G401 (cell line): Measurements from ENCODE around the gene LASP1. TPM values are rescaled to one million over a fixed set of nuclear protein-coding genes. Genes with fewer than 3 reads are reported as not detected.

Source experiments
- DNase-seq: peaks from one replicate; pipeline ENCODE4 v3.0.0-alpha.2; 2015; ENCODE audit warnings: low spot score
- in situ Hi-C: cut with HindIII; loops from 2 replicates; pipeline ENCODE4 v1.10.0; 2016; ENCODE audit warnings: low sequenced_read_pairs, mixed read lengths
- total RNA-seq: library from RNA; depleted of rRNA; stranded (reverse); fragments of >200 nt; shearing (Covaris generic); gene quantifications from 2 replicates; pipeline ENCODE4 v1.2.3, GENCODE V29; 2014

LASP1 gene
- total RNA-seq, 1 experiment from 2014 or later, result 136 TPM

GRCh38 chr17:38883592-38884526 is 14.0 kb downstream of the LASP1 start:
- no peak for DNase-seq
- in situ Hi-C loops, result no loop called here

DNA sequence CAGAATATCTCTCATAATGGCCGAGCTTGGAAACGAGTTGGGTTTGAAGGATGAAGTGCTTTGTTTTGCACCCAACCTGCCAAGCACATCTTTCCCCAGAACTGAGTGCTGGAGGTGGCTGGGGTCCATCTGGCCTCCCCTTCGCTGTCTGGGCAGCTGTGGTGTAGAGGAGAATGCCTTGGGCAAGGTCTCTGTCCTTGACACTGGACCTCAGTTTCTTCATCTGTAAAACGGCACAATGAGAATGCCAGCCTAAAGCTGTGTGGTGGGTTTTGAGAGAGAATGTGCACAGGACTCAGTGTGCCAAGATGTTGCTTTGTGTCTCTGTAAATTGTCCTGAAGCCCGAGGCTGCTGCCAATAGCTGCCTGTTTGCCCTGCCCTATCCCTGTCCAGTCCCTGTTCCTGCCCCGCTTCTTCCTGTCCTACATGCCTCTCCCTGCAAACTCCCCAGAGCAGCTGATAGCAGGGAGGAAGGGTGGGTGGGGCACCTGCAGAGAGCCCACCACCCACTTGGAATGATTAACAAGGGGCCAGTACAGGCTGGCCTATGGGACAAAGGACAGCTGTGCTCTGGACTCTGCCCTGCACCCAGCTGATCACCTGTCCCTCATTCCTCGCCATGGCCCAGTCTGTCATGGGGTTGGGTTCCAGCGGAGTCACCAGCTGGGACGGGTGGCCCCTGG is 15.3 kb downstream of the LASP1 start:
- in situ Hi-C loops, result no loop called here
- DNase-seq, result no peak

GRCh38 chr17:38885728-38886642 is 16.1 kb downstream of the LASP1 start:
- DNase-seq, result peak; percentile 58
- in situ Hi-C loops, result no loop called here

DNA sequence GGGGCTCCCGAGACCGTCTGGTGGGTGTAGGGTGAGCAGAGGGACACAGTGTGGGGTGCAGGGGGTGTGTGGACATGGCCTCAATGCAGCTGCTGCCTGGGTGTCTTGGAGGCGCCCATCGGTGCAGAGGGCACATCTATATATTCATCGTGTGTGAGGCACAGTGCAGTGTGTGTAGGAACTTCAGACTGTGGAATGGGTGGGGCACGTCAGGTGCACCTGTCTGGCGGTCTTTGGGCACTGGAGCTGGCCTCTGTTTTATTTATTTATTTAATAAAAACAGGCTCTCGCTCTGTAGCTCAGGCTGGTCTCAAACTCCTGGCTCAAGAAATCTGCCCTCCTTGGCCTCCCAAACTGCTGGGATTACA is 16.8 kb downstream of the LASP1 start:
- no peak for DNase-seq
- in situ Hi-C loops, result no loop called here

DNA sequence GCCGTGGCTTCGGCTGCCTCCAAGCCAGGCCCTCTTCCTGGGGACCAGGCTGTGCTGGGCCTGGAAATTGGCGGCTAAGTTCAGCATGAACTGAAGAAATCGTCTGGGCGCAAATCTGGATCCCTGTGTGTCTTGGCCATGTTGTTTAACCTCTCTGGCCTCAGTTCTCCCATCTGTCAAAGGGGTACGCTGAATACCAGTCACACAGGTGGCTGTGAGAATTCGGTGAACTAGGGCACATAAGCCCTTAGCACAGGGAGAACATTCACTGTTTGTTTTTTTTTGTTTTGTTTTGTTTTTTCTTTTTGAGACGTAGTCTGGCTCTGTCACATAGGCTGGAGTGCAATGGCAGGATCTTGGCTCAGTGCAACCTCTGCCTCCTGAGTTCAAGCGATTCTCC is 19.0 kb downstream of the LASP1 start:
- DNase-seq, result no peak
- in situ Hi-C loops, result no loop called here

GRCh38 chr17:38889745-38890409 is 20.0 kb downstream of the LASP1 start:
- DNase-seq, result no peak

DNA sequence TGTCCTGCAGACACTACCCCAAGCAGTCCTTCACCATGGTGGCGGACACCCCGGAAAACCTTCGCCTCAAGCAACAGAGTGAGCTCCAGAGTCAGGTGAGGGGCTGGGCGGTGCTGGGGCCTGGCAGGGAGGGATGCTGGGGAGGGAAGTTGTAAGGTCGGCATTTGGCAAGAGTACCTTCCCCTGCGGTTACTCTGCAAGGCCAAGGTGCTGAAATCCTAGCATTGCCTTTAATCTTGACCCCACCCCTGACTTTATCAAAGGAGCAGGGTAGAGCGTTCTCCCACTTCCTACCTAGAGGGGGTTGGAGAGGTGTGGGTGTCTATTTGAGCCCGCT is 20.5 kb downstream of the LASP1 start:
- in situ Hi-C loops, result loop anchor here (10.0 kb wide), 1 partner anchor 66 kb away; the partner anchor contains the start of gene CWC25
- no peak for DNase-seq

More at GRCh38 chr17:38889745-38890409, 20.0 kb downstream of the LASP1 start:
- in situ Hi-C loops, result loop anchor here (10.0 kb wide), 1 partner anchor 65 kb away; the partner anchor contains the start of gene CWC25

GRCh38 chr17:38891441-38891840 is 21.6 kb downstream of the LASP1 start:
- in situ Hi-C loops, result loop anchor here (10.0 kb wide), 1 partner anchor 67 kb away; the partner anchor contains the start of gene CWC25
- no peak for DNase-seq

- in situ Hi-C loops, result loop anchor here (10.0 kb wide), 1 partner anchor 67 kb away; the partner anchor contains the start of gene CWC25
- DNase-seq, result no peak
These were observed 22.2 kb downstream of the LASP1 start for GRCh38 chr17:38892083-38892482.

DNA sequence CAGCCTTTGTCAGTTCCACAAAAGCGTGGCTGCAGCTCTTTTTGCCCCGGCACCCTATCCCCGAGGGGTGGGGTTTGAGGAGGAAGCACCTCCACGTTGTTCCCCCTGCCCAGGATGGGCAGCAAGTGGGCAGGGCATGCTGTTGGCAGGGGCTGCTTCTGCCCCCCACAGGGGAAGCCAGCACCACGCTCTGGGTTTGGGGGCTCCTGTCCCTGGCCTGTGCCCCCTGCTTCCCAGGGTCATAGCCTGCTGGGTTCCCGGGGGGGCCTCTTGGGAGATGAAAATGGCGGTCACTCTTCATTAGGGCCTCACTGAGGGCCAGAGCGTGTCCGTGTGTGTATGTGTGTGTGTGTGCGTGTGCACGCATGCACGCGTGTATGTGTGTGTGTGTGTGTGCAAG is 22.8 kb downstream of the LASP1 start:
- no peak for DNase-seq
- in situ Hi-C loops, result loop anchor here (10.0 kb wide), 1 partner anchor 68 kb away; the partner anchor contains the start of gene CWC25

DNA sequence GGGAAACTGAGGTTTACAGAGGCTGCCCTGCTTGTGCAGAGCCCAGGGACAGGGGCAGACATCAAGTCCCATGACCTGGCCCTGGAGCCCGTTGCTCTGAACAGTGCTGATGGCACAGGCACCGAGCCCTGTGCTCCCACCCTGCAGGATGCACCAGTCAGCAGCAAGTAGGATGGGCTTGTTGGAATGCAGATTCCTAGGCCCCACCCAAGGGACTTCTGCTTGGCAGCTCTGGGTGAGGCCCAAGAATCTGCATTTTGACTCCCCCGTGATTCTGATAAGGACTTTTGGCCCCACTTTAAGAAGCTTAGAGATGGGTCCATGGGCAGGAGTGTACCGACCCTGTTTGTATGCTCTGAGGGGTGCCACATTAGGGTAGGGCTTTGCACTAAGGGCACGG is 23.3 kb downstream of the LASP1 start:
- DNase-seq, result no peak
- in situ Hi-C loops, result loop anchor here (10.0 kb wide), 1 partner anchor 68 kb away; the partner anchor contains the start of gene CWC25

DNA sequence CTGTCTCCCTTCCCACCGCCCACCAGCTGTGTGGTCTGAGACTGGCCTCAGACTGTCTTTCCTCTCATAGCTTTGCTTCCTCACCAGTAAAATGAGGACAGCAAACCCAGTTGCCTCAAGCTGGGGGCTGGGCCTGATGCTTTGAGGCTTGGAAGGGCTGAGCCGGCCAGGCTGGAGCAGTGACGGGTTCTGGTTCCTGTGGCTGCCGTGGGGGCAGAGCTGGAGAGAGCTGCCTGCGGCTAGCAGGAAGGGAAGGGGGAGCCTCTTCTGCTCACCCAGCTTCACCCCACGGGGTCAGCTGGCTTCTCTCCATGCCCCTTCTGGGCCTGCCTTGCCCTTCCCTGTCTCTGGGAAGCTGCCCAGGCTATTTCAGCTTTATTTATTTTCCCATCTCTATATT is 23.7 kb downstream of the LASP1 start:
- DNase-seq, result no peak

GRCh38 chr17:38894276-38894675 is 24.4 kb downstream of the LASP1 start:
- in situ Hi-C loops, result loop anchor here (10.0 kb wide), 1 partner anchor 69 kb away; the partner anchor contains the start of gene CWC25
- DNase-seq, result no peak

More for the DNA sequence above, 23.7 kb downstream of the LASP1 start:
- in situ Hi-C loops, result loop anchor here (10.0 kb wide), 1 partner anchor 69 kb away; the partner anchor contains the start of gene CWC25

- no peak for DNase-seq
- in situ Hi-C loops, result loop anchor here (10.0 kb wide), 1 partner anchor 72 kb away; the partner anchor contains the start of gene CWC25
These were observed 26.6 kb downstream of the LASP1 start for GRCh38 chr17:38896346-38896954.

GRCh38 chr17:38897176-38897575 is 27.3 kb downstream of the LASP1 start:
- DNase-seq, result no peak
- in situ Hi-C loops, result loop anchor here (10.0 kb wide), 1 partner anchor 72 kb away; the partner anchor contains the start of gene CWC25

DNA sequence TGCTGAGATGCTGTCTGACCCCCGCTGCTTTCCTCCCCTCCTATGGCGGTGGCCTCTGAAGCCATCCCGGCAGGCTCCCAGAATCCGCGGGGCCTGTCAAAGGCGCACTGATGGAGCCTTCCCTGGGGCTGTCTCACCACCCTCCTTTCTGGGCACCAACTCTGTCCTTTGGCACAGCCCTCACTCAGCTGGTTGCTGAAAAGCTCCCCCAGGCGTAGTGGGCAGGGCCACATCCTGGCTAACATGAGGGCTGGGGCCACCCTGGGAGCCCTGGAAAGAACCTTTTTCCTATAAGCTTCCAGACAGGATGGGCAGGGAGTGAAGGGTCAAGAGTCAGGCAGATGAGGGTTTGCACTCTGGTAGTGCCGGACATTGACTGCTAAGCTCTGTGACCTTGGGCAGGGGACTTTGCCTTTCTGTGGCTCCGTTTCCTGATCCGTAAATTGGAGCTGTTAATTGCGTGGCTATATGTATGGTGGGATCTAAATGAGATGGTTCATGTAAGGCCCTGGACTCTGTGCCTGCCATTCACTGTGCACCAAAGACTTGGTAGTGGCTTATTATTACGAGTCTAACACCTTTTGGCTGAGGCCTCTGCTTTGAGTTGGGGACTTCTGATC is 27.9 kb downstream of the LASP1 start:
- DNase-seq, result no peak
- in situ Hi-C loops, result loop anchor here (10.0 kb wide), 1 partner anchor 73 kb away; the partner anchor contains the start of gene CWC25

DNA sequence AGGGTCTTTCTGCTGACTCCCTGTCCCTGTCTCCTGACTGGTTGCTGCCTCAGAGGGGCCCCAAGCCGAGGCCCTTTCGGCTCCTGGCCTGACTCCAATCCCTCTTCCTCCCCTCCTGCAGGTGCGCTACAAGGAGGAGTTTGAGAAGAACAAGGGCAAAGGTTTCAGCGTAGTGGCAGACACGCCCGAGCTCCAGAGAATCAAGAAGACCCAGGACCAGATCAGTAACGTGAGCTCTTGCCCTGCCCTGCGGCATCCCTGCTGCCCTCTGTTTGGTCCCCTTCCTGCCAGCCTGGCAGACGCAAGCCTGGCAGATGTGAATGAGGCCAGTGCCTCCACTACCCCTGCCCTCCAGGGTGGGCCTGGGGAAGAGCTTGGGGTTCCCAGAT is 28.4 kb downstream of the LASP1 start:
- no peak for DNase-seq
- in situ Hi-C loops, result loop anchor here (10.0 kb wide), 1 partner anchor 73 kb away; the partner anchor contains the start of gene CWC25
